ENCODE results near the gene IL10RB.

DNA sequence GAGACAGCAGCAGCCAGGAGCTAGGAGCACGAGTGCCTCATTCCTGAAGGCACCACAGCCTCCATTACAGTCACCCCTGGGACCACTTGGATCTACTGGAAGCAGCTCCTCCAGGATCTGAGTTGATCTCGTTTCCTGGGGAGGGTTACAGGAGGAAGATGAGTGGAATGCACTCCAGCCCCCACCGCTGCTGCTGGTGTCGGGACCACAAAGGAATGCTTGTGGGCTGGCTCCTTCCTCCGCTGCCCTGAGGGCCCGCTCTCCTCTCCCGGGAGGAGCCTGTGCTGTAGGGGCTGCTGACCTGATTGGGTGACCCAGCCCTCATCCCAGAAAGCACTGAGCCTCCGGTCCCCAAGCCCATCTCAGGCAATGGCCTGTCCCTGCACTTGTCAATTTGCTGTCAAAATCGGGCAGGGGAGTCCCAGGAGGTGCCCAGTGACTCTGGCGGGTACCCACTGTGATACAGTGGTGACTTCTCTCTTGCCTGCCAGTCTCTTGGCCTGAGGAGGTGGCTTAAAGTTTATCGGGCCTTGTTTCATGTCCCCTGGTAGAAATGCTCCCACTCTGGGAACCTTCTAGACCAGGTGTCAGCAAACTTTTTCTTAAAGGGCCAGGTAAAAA, 23.1 kb downstream of the IL10RB start:
- no peak for TF ChIP-seq EZH2 (IDR thresholded peaks at IDR 0.05; ENCODE audit: borderline replicate concordance, low read length)
- TF ChIP-seq, protein P1, sequence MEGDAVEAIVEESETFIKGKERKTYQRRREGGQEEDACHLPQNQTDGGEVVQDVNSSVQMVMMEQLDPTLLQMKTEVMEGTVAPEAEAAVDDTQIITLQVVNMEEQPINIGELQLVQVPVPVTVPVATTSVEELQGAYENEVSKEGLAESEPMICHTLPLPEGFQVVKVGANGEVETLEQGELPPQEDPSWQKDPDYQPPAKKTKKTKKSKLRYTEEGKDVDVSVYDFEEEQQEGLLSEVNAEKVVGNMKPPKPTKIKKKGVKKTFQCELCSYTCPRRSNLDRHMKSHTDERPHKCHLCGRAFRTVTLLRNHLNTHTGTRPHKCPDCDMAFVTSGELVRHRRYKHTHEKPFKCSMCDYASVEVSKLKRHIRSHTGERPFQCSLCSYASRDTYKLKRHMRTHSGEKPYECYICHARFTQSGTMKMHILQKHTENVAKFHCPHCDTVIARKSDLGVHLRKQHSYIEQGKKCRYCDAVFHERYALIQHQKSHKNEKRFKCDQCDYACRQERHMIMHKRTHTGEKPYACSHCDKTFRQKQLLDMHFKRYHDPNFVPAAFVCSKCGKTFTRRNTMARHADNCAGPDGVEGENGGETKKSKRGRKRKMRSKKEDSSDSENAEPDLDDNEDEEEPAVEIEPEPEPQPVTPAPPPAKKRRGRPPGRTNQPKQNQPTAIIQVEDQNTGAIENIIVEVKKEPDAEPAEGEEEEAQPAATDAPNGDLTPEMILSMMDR (conservative IDR thresholded peaks at IDR 0.05 in 1 of 2, IDR thresholded peaks at IDR 0.05 in 1 of 2; ENCODE audit: extremely low read depth in 1 of 2, insufficient read depth in 1 of 2, low read depth in 1 of 2, low read length in 2 of 2) = no peak

Measured in mammary epithelial cell (primary cell).